ENCODE measurements around the gene KRT38.

The KRT38 gene

GRCh38 chr17:41415833-41416335 lies 24.9 kb downstream of the KRT38 start:
- no peak overlapping the region for H2AK5ac ChIP-seq (ENCODE audit: low read length)
- peak; percentile 81 to 93 for DNase-seq
- no peaks in the 10 kb centered on the region for H3K79me2 ChIP-seq (ENCODE audit: control insufficient read depth, insufficient read depth, low read length, poor library complexity)
- peaks cover 5% of the 10 kb centered on the region for H3K9me3 ChIP-seq (ENCODE audit: insufficient read depth, low read depth, low read length)
- peaks cover 4 to 18% of the 10 kb centered on the region in 2 experiments for H3K4me1 ChIP-seq (ENCODE audit: control insufficient read depth in 1 of 2, insufficient read depth in 2 of 2, low read length in 2 of 2)
- no peak overlapping the region for H3K4me3 ChIP-seq (ENCODE audit: low read depth, low read length)
- H2BK12ac ChIP-seq (ENCODE audit: low read length), result no peak overlapping the region
- H3K36me3 ChIP-seq (ENCODE audit: control insufficient read depth in 1 of 2, insufficient read depth in 2 of 2, low read length in 2 of 2), result no peaks in the 10 kb centered on the region
- no peak overlapping the region for H4K8ac ChIP-seq (ENCODE audit: low read depth, low read length)
- peak overlapping the region; percentile 38 for H3K4me2 ChIP-seq (ENCODE audit: low read length)
- H3K27me3 ChIP-seq (ENCODE audit: insufficient read depth, low read length), result no peaks in the 10 kb centered on the region
- peak overlapping the region; percentile 22 for H3K27ac ChIP-seq (ENCODE audit: low read depth, low read length)
- no peak overlapping the region for H3K14ac ChIP-seq (ENCODE audit: low read length)
- no peak overlapping the region for H3K23ac ChIP-seq (ENCODE audit: low read length)
- WGBS (ENCODE audit: extremely low coverage, insufficient coverage, insufficient read length), result no CpG with 5 or more reads among the region's 3 CpGs
- H3K18ac ChIP-seq (ENCODE audit: low read length), result no peak overlapping the region
- H2BK120ac ChIP-seq (ENCODE audit: insufficient read depth, low read length, poor library complexity), result no peak overlapping the region
- H2AFZ ChIP-seq (ENCODE audit: insufficient read depth, low read length, poor library complexity), result no peak overlapping the region
- H3K4ac ChIP-seq (ENCODE audit: low read depth, low read length), result no peak overlapping the region
- peaks cover 3% of the 10 kb centered on the region for H3K79me1 ChIP-seq (ENCODE audit: low read length)
- no peak overlapping the region for H4K12ac ChIP-seq (ENCODE audit: low read depth, low read length)
- H4K91ac ChIP-seq (ENCODE audit: low read depth, low read length), result no peak overlapping the region
- no peak overlapping the region for H3K9ac ChIP-seq (ENCODE audit: low read length)
- no peak overlapping the region for H2BK5ac ChIP-seq (ENCODE audit: low read depth, low read length, poor library complexity)

DNA sequence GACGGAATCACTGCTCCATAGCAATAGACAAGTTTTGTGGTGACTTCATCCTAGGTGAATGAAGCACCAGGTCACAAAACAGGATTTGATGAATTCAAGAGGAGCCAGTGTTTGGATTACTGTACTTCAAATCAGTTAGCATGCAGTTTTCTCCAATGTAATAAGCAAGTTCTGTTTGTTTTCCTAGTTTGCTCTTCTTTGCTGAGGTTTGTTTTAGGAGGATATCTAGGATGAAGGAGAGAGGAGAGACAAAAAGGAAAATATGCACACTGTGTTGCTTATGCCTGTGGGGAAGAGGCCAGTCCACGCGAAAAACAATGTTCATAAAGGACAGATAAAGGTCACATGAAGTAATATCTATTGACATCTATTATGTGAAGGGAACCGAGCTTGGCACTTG lies 25.4 kb downstream of the KRT38 start:
- no peak overlapping the region for H2BK12ac ChIP-seq (ENCODE audit: low read length)
- no peak overlapping the region for H2BK120ac ChIP-seq (ENCODE audit: insufficient read depth, low read length, poor library complexity)
- peaks cover 0 to 14% of the 10 kb centered on the region in 2 experiments for H3K4me1 ChIP-seq (ENCODE audit: control insufficient read depth in 1 of 2, insufficient read depth in 2 of 2, low read length in 2 of 2)
- H3K4me2 ChIP-seq (ENCODE audit: low read length), result no peak overlapping the region
- no peak overlapping the region for H3K14ac ChIP-seq (ENCODE audit: low read length)
- no peak overlapping the region for H3K18ac ChIP-seq (ENCODE audit: low read length)
- H2BK5ac ChIP-seq (ENCODE audit: low read depth, low read length, poor library complexity), result no peak overlapping the region
- no peak overlapping the region for H2AK5ac ChIP-seq (ENCODE audit: low read length)
- no peak overlapping the region for H3K27ac ChIP-seq (ENCODE audit: low read depth, low read length)
- no peak overlapping the region for H3K4ac ChIP-seq (ENCODE audit: low read depth, low read length)
- peak in 1 of 2 donors; percentile 25 for DNase-seq
- H3K23ac ChIP-seq (ENCODE audit: low read length), result no peak overlapping the region
- H3K79me1 ChIP-seq (ENCODE audit: low read length), result no peaks in the 10 kb centered on the region
- WGBS (ENCODE audit: extremely low coverage, insufficient coverage, insufficient read length), result no CpG with 5 or more reads among the region's 4 CpGs
- H4K91ac ChIP-seq (ENCODE audit: low read depth, low read length), result no peak overlapping the region
- H4K12ac ChIP-seq (ENCODE audit: low read depth, low read length), result no peak overlapping the region
- H3K9ac ChIP-seq (ENCODE audit: low read length), result no peak overlapping the region
- no peaks in the 10 kb centered on the region for H3K36me3 ChIP-seq (ENCODE audit: control insufficient read depth in 1 of 2, insufficient read depth in 2 of 2, low read length in 2 of 2)
- no peak overlapping the region for H2AFZ ChIP-seq (ENCODE audit: insufficient read depth, low read length, poor library complexity)
- H3K27me3 ChIP-seq (ENCODE audit: insufficient read depth, low read length), result no peaks in the 10 kb centered on the region
- H4K8ac ChIP-seq (ENCODE audit: low read depth, low read length), result no peak overlapping the region
- H3K4me3 ChIP-seq (ENCODE audit: low read depth, low read length), result no peak overlapping the region
- H3K9me3 ChIP-seq (ENCODE audit: insufficient read depth, low read depth, low read length), result peaks cover 5% of the 10 kb centered on the region
- H3K79me2 ChIP-seq (ENCODE audit: control insufficient read depth, insufficient read depth, low read length, poor library complexity), result no peaks in the 10 kb centered on the region

- no peak overlapping the region for H2BK120ac ChIP-seq (ENCODE audit: insufficient read depth, low read length, poor library complexity)
- no CpG with 5 or more reads among the region's 2 CpGs for WGBS (ENCODE audit: extremely low coverage, insufficient coverage, insufficient read length)
- H3K4me1 ChIP-seq (ENCODE audit: control insufficient read depth in 1 of 2, insufficient read depth in 2 of 2, low read length in 2 of 2), result peaks cover 0 to 14% of the 10 kb centered on the region in 2 experiments
These were observed 26.8 kb downstream of the KRT38 start for GRCh38 chr17:41413982-41414381.

DNA sequence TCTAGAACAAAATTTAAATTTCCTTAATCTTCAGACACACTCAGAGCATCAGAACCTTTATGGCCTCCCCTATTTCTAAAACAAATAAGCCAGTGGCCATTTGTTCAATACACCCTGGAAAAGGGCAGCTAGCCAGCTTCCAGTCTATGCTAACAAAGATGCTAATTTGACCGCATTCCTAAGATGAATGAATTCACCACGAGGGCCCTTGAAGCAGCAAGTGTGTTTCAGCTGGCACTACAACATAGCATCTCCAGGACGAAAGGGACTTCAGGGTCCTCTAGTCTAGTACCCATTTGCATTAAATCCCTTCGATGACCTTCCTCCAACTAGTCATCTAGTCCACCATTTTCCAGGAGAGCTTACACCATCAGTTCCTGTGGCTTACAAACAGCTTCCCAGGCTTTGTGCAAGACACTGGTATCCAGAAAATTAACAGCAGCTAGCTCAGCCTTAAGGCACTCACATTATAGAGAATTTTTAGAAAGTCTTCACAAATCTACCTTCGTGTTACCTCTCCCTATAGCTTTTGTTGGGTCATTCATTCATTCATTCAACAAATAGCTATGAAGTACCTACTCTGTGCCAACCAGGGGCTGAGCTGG lies 27.3 kb downstream of the KRT38 start:
- no peak overlapping the region for H4K8ac ChIP-seq (ENCODE audit: low read depth, low read length)
- H3K4me2 ChIP-seq (ENCODE audit: low read length), result no peak overlapping the region
- no peak overlapping the region for H2AK5ac ChIP-seq (ENCODE audit: low read length)
- no CpG with 5 or more reads among the region's 5 CpGs for WGBS (ENCODE audit: extremely low coverage, insufficient coverage, insufficient read length)
- no peak overlapping the region for H2BK12ac ChIP-seq (ENCODE audit: low read length)
- no peak overlapping the region for H3K4ac ChIP-seq (ENCODE audit: low read depth, low read length)
- H3K4me1 ChIP-seq (ENCODE audit: control insufficient read depth in 1 of 2, insufficient read depth in 2 of 2, low read length in 2 of 2), result peaks cover 0 to 14% of the 10 kb centered on the region in 2 experiments
- no peaks in the 10 kb centered on the region for H3K36me3 ChIP-seq (ENCODE audit: control insufficient read depth in 1 of 2, insufficient read depth in 2 of 2, low read length in 2 of 2)
- no peaks in the 10 kb centered on the region for H3K79me2 ChIP-seq (ENCODE audit: control insufficient read depth, insufficient read depth, low read length, poor library complexity)
- H2BK5ac ChIP-seq (ENCODE audit: low read depth, low read length, poor library complexity), result no peak overlapping the region
- no peak overlapping the region for H3K18ac ChIP-seq (ENCODE audit: low read length)
- no peaks in the 10 kb centered on the region for H3K27me3 ChIP-seq (ENCODE audit: insufficient read depth, low read length)
- no peak overlapping the region for H3K23ac ChIP-seq (ENCODE audit: low read length)
- no peaks in the 10 kb centered on the region for H3K79me1 ChIP-seq (ENCODE audit: low read length)
- no peak overlapping the region for H3K4me3 ChIP-seq (ENCODE audit: low read depth, low read length)
- no peak overlapping the region for H2AFZ ChIP-seq (ENCODE audit: insufficient read depth, low read length, poor library complexity)
- H3K27ac ChIP-seq (ENCODE audit: low read depth, low read length), result no peak overlapping the region
- no peak overlapping the region for H4K91ac ChIP-seq (ENCODE audit: low read depth, low read length)
- peak in 1 of 2 donors; percentile 57 for DNase-seq
- no peak overlapping the region for H3K9ac ChIP-seq (ENCODE audit: low read length)
- H3K9me3 ChIP-seq (ENCODE audit: insufficient read depth, low read depth, low read length), result peaks cover 5% of the 10 kb centered on the region
- no peak overlapping the region for H3K14ac ChIP-seq (ENCODE audit: low read length)
- no peak overlapping the region for H2BK120ac ChIP-seq (ENCODE audit: insufficient read depth, low read length, poor library complexity)
- H4K12ac ChIP-seq (ENCODE audit: low read depth, low read length), result no peak overlapping the region

More at GRCh38 chr17:41413982-41414381, 26.8 kb downstream of the KRT38 start:
- H3K23ac ChIP-seq (ENCODE audit: low read length), result no peak overlapping the region
- no peak overlapping the region for H3K4me3 ChIP-seq (ENCODE audit: low read depth, low read length)
- no peak overlapping the region for H3K27ac ChIP-seq (ENCODE audit: low read depth, low read length)
- no peak overlapping the region for H4K91ac ChIP-seq (ENCODE audit: low read depth, low read length)
- no peak overlapping the region for H3K18ac ChIP-seq (ENCODE audit: low read length)
- H3K4ac ChIP-seq (ENCODE audit: low read depth, low read length), result no peak overlapping the region
- H2AK5ac ChIP-seq (ENCODE audit: low read length), result no peak overlapping the region
- H3K36me3 ChIP-seq (ENCODE audit: control insufficient read depth in 1 of 2, insufficient read depth in 2 of 2, low read length in 2 of 2), result no peaks in the 10 kb centered on the region
- H3K79me2 ChIP-seq (ENCODE audit: control insufficient read depth, insufficient read depth, low read length, poor library complexity), result no peaks in the 10 kb centered on the region
- H2BK5ac ChIP-seq (ENCODE audit: low read depth, low read length, poor library complexity), result no peak overlapping the region
- no peak overlapping the region for H4K8ac ChIP-seq (ENCODE audit: low read depth, low read length)
- DNase-seq, result peak in 1 of 2 donors; percentile 69
- peaks cover 5% of the 10 kb centered on the region for H3K9me3 ChIP-seq (ENCODE audit: insufficient read depth, low read depth, low read length)
- H2AFZ ChIP-seq (ENCODE audit: insufficient read depth, low read length, poor library complexity), result no peak overlapping the region
- no peak overlapping the region for H3K4me2 ChIP-seq (ENCODE audit: low read length)
- H3K79me1 ChIP-seq (ENCODE audit: low read length), result no peaks in the 10 kb centered on the region
- no peak overlapping the region for H2BK12ac ChIP-seq (ENCODE audit: low read length)
- no peaks in the 10 kb centered on the region for H3K27me3 ChIP-seq (ENCODE audit: insufficient read depth, low read length)
- no peak overlapping the region for H4K12ac ChIP-seq (ENCODE audit: low read depth, low read length)
- no peak overlapping the region for H3K14ac ChIP-seq (ENCODE audit: low read length)
- no peak overlapping the region for H3K9ac ChIP-seq (ENCODE audit: low read length)

Measured in trophoblast cell (in vitro differentiated cells and primary cell).